ENCODE results near the gene ZNF385C.

DNA sequence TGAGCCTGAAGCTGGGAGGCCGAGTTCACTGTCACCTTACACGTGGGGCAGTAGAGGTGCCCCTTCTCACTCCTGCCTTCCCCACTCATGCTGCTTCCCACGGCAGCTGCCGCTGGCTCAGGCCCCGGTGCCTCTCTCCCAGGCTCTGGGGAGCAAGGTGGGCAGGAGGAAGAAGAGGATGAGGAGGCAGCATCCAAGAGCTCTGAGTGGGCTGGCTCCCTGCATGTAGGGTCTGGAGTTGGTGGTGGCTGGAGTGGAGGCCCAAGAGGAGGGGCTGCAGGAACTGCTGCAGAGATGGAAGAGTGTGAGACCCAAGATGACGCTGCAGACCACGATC is 69.5 kb downstream of the ZNF385C start:
- TF ChIP-seq CTCF (conservative IDR thresholded peaks at IDR 0.05; ENCODE audit: low read length), result peak; percentile 35; the same call in 1 of the 2 replicates
- no peak for TF ChIP-seq EZH2phosphoT487 (IDR thresholded peaks at IDR 0.05; ENCODE audit: borderline replicate concordance, low read depth, low read length)

Measured in OCI-LY7 (cell line).